Muscle of arm (tissue), 14 donors: Measurements from ENCODE around the gene CLEC3A. TPM values are rescaled to one million over a fixed set of nuclear protein-coding genes. Genes with fewer than 3 reads are reported as not detected.
A peak's percentile ranks its signal among the peaks of the same experiment; 100 is the strongest.
"Not testable (repeated sequence)": the region's sequence is repeated elsewhere in the genome, so short reads cannot be mapped to it uniquely, and the experiment has no call there.

Source experiments
- DNase-seq: peaks from one replicate; pipeline ENCODE4 v3.0.0-alpha.2; 2013
- long read RNA-seq, 11 donors: transcript quantifications; one replicate each; lab custom pipeline, GENCODE V29; 2026
- polyA plus RNA-seq, 12 donors: library from polyadenylated mRNA; unstranded; fragments of 120-200 nt; gene quantifications; one replicate each; pipeline ENCODE4 v1.2.1, GENCODE V29; 2013; ENCODE audit not compliant: insufficient read length in 12 of 12

The CLEC3A gene, protein sequence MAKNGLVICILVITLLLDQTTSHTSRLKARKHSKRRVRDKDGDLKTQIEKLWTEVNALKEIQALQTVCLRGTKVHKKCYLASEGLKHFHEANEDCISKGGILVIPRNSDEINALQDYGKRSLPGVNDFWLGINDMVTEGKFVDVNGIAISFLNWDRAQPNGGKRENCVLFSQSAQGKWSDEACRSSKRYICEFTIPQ
- polyA plus RNA-seq = under 1 TPM in 1 of 12 donors, not detected in 11; 0.08 TPM
- long read RNA-seq, donor 1 = 0 reads
- long read RNA-seq, donor 2 = 0 reads
- long read RNA-seq, donor 3 = 0 reads
- long read RNA-seq, donor 4 = 0 reads
- long read RNA-seq, donor 5 = 0 reads
- long read RNA-seq, donor 6 = 0 reads
- long read RNA-seq, donor 7 = 0 reads
- long read RNA-seq, donor 8 = 0 reads
- long read RNA-seq, donor 9 = 0 reads
- long read RNA-seq, donor 10 = 0 reads
- long read RNA-seq, donor 11 = 0 reads

DNA sequence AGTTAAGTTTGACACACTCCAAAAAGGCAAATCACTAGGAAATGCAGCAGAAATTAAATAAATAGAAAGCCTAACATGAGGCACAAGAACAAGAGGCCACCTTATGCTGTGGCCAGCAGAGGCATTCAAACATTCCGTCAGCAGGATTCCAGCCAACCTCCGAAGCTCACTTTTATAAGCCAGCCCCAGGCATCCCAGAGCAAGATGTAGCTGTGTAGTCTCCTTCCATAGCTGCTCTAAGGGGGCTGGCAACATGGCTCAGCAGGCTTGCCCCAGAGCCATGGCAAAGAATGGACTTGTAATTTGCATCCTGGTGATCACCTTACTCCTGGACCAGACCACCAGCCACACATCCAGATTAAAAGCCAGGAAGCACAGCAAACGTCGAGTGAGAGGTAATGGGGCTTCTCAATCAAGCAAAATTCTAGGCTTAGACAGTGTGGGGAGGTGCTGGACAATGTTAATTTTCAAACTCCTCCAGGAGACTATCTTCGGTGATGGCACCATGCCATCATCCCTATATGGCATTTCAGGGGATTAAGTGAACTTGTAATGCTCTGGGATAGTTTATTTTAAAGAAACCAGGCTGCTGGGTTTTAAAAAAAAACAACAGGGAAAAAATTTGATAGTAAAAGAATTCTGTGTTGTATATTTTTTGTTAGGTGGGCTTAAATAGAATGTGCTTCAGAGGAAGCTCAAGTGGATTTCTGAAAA lies at the start of gene CLEC3A:
Gene CLEC3A (plus strand): TSS at position 202 of the 714 bp plus-strand sequence. CDS start 79 bp downstream, at position 281.
- DNase-seq = no peak

DNA sequence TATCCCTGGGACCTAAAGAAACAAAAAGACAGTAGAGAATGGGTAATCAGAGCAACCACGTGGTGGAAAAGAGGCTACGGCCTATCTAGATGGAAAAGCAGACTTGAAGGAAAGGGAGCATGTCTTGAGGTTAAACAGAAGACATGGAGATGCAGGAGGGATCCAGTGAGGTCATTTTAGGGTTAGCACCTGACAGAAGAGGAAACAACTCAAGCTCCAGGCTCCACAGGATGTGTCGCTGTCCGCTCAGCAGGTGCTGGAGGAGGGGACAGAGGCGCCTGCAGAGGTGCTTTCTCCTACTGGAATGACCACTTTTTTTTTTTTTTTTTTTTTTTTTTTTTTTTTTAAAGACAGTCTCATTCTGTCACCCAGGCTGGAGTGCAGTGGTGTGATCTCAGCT lies 47.5 kb upstream of the CLEC3A start:
- DNase-seq = no peak

DNA sequence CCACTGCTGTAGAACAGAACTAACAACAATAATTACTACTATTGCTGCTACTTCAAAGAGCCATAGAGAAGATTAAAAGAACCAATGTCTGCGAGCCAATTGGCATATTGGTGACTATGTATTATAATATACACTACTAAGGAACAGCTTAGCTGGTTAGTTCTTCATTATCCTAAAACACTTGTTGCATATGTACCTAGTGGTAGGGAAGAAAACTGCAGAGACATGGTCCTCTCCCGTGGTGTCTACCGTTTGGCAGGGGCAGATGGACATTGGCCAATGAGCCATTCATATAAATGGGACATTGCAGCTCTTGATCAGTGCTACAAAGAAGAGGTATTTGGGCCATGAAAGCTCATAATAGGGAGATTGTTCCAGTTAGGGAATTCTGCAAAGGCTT lies 46.4 kb upstream of the CLEC3A start:
- no peak for DNase-seq

DNA sequence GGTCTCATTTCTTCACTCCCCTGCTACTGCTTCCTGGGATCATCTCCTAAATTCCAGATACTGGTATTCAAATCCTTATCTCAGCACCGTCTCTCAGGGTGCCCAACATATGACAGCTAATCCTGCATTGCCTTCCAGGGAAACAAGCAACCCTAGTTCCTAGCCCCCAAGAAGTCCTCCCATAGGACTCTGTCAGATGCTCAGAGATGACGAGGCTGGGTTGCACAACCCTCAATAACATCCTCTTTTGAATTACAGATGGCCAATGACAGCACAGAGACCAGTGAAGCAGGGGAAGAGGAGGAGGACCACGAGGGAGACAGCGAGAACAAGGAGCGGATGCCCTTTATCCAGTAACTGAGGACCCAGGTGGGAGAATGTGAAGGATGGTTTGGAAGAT lies 45.0 kb upstream of the CLEC3A start:
- DNase-seq = no peak

DNA sequence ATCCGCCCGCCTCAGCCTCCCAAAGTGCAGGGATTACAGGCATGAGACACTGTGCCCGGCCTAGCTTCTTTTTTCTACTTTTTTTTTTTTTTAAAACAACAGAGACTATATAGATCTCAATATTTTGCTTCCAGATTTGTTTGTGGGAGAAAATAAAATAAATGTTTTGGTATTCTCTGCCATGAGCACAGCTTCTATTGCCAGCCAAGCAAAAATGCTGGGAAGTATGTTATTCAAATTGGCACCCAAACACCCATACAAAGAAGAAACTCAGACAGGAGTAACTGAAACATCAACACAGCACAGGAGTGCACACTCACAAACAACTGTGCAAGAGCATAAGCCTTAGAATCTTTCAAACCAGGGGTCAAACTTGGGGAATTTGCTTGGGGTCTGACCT lies 37.2 kb upstream of the CLEC3A start:
- DNase-seq = no peak

DNA sequence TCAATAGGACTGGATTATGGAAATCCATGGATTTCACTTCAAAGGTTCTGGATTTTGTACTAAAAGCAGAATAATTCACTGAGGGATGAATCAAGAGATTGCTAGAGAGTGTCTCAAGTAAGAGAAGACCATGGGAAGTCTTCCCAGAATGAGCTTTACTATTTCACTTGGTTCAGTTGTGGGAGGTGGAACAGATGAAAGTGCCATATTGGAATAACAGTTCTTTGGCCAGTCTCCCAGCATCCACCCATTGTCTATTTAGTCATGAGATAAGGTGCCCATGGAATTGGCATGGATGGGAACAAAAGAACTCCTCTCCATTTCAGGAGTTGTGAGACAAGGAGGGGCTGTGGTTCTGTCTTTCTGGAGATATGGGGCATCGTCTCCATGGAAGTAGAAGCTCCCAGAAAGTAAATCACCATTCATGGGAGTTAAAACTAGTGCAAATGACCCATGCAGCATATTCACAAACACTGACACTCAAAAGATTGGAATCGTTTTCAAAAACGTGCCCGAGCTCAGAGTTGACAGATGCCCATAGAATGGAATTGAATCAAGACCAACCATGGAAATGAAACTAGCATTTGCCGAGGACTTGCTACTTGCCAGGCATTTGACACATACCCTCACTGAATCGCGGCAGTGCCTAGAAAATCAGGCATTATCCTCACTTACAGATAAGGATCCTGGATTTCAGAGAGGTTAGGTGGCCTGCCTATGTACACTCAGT lies 36.2 kb upstream of the CLEC3A start:
- DNase-seq = no peak

DNA sequence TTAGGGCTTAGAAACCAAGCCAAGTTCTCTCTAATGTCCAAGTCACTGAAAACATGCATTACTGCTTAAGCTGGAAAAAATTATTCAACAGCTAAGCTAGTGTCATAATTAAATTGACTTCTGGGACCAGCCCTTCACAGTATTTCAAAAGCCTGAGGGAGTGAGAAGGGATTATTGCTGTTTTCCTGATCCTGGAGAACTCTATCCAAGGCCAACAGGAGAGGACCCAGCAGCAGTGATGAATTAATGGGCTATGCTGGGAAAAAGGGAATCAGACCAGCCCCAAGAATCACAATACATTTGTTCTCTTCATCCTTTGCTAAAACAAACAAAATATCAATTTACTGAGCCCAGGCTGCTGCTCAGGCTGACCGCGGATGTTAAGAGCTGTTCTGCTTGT lies 34.5 kb upstream of the CLEC3A start:
- peak; percentile 64 for DNase-seq

DNA sequence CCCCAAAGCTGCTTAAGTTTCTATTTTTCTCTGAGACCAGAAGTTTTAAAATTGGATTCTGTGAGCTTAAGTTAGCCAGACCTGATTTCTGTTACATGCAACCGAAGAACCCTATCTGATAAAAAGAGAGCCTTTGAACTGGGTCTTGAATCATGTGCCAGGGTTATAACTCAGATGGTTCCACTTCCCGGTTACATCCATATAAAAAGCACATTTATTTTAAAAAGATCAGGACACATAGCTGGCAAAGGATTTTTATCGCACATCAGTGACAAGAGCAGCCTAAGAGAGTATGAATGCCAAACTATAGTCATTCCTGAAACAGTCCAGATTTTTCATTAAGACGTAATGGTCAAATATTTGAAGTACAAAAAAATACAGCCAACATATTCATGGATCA lies 32.5 kb upstream of the CLEC3A start:
- DNase-seq = no peak

DNA sequence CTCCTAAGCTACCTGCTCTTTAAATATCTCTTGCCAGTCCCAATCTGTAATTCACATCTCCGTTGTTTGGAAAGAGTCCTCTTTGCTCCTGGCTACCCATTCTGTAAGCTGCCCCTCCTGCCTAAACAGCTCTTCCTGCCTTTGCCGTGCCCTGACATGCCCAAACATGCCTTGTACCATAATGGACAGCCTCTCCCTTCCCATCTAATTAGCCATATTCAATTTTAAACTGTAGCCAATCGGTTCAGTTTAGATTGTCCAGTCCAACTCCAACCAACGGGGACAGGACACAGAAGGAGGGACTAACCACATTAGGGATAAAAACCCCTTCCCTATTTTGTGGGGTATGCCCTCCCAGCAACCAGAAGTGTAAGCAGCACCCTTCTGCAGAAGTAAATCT lies 30.6 kb upstream of the CLEC3A start:
- no peak for DNase-seq

DNA sequence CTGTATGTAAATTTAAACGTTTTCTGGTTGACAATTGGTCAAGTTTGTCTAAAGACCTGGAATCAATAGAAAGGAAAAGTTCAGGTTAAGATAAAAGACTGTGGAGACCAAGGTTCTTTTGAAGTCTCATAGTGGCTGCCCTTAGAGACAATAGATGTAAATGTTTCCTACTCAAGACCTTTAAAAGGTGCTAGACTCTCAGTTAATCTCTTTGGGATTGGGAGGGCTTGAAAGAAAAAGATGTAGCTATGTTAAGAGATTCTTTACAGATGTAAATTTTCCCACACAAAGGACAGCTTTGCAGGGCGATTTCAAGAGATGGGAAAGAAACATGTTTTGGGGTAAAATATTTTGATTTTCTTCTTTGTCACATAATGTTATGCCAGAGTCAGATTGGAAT lies 30.0 kb upstream of the CLEC3A start:
- DNase-seq = not testable (repeated sequence)

DNA sequence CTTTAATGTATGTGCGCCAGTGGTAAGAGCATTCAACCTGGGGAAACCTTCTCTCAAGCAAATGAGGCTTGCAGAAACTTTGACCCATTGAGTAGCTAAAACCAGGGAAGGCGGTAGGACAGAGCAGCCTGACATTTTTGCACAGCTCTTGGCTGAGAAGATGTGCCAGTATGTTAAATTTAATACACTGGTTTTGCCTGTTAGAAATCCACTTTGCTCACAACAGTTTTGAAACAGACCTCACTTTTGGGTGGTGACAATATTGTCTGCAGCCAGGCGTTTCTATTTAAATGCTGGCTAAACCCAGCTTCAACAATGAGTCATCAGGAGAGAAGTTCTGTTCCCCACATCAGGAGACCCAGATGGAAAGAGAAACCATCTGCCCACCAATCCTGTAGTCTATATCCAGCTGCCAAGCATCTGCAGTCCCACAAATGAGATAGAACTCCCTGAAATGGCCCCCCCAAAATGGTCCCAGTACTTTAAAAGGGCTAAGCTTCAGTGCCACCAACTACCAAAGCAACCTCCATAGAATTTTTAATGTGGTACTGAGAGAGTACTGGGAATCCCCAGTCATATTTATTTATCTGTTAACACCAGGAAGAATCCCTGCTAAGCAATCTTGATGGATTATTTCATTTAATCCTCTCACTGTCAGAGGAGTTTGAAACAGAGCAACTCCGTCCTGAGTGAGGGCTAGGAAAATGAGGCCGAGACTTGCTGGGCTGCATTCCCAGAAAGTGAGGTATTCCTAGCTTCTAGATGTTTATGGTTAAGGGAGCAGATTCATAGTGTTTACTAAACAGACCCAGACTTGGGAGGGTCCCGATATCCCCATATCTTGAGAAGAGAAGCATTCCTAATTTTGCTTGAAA lies 29.0 kb upstream of the CLEC3A start:
- DNase-seq = peak; percentile 83

DNA sequence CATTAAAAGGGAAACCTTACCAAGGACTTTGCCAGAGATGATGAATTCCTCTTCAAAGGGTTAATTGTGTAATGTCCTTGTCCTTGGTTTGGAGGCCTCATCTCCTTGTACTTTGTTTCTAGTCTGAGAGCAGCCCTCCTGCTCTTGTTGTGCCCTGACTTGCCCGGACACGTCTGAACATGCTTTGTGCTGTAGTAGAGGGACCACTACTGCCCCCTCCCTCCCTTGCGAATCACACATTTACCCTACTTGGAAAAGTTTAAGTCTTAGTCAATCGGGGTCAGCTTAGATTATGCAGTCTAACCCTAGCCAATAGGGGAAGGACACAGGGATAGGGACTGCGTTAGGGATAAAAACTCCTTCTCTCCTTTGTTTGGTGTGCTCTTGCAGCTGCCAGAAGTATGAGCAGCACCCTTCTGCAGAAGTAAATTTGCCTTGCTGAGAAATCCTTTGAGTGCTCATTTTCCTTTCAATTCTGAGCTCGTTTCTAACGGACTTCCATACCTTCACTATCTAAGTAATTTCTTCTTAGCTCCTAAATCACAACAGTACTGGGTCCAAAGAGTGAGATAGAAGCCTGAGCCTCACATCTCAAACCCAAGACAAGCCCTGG lies 26.4 kb upstream of the CLEC3A start:
- no peak for DNase-seq

DNA sequence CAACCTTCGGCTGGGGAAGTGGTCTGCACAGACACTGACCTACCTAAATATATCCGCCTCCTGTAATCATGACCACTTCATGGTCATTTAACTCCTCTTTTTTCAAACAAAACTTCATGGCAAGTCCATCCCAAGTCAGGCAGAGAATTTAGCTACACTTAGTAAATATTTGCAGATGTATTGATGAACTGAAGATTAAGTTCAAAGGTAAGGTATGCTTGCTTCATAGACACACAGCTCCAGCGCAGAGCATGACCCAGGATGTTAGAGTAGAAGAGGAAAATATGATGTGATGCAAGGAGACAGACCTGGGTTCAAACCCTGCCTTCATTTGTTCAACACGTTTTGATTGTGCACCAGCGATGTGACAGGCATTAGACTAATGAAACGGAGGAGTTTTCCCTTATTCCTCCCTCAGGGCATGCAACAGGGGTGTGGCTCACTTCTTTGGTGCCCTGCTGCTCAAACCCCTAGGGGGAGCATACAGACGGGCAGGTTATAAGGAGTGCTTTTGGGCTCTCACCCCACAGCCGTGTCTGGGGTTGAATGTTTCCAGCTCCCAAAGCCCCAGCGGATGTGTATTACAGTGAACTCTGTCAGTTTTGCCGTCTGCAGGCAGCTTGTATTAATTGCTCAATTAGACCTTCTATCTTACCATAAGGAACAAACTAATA lies 23.9 kb upstream of the CLEC3A start:
- no peak for DNase-seq

DNA sequence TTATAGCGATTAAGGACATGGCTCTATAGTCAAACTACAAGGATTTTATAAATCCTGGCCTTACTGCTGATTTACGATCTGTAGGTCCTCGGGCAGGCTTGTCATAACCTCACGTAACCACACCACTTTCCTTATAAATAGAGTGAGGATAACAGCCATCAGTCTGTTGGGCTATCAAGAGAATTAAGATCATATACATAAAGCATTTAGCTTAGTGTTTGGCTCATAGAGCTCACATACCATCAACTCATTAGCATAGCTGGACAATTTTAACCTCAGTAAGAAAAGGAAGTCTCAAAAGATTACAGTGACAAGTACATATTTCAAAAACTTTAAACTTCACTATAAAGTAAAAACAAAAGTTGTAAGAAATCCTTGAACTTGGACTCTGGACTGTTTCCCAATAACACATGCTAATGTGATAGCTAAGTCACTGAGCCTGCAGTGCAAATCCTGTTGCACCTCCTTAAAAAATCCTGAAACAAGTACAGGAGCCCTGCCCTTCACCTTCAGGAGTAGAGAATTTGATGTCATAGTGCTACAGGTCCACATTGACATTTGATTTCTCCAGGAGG lies 20.8 kb upstream of the CLEC3A start:
- DNase-seq = no peak

DNA sequence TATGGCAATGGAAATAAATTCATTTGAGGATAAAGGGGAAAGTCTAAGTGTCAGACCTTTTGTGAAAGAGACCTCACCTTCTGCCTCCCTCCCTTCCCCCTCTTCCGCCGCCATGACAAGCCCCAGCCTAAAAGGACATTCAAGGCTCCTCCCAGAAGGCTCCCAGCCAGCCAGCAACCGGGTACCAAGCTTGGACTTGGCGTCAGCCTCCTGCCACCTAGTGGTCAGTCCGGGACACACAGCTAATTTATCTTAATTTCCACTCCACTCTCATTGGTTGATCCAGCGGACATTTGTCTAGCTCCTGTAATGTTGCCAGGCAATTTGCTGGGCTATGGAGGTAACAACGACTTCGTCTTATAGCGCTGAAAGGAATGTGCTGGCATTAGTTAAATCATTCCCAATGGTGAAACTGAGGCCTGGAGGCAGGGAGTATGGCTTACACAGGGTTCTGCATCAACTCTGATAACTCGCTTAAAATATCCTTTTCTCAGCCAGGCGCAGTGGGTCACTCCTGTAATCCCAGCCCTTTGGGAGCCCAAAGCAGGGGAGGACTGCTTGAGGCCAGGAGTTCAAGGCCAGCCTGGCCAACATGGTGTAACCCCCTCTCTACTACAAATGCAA lies 19.3 kb upstream of the CLEC3A start:
- DNase-seq = peak; percentile 79

DNA sequence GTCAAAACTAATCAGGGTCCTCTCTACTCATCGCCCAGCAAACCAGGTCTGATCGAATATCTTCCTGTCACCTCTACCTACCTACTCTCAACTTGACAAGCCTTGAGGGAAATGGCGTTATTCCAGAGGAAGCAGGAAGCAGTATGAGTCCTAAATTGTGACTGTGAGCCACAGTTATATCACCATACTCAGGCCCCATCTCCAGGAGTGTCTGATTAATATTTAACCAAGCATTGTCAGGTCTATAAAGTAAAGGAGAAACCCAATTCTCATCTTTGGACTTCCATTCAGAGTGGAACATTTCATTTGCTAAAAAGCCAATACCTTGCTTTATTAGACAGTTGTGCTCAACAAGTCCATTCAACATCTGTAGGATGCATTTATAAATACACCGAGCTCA lies 17.8 kb upstream of the CLEC3A start:
- DNase-seq = no peak

DNA sequence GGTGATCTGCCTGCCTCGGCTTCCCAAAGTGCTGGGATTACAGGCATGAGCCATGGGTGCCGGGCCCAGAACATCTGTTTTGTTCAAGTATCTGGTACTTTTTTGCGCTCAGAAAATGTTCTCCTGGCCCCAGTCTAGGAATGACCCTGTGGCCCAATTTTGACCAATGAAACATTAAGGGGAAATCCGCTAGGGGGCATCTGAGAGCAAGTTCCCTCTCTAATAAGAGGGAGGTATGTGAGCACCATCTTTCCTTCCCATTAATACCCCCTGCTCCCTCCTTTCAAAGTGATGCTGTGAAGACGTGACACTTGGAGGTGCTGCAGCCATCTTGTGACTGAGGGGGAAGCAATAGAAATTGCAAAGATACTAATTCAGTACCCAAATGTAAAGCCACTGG lies 16.5 kb upstream of the CLEC3A start:
- no peak for DNase-seq

DNA sequence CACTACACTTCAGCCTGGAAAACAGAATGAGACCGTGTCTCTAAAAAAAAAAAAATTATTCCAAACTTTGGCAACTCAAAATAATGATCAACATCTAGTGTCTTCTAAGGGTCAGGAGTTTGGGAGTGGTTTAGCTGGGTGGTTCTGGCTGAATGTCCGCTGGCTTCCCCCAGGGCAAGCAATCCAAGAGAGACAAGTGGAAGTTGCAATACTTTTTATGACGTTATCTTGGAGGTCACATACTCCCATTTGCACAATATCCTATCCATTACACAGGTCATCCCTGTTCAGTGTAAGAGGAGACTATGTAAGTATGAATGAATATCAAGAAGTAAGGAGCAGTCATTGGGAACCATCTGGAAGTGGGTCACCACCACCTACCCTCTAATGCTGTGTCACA lies 15.2 kb upstream of the CLEC3A start:
- DNase-seq = no peak

DNA sequence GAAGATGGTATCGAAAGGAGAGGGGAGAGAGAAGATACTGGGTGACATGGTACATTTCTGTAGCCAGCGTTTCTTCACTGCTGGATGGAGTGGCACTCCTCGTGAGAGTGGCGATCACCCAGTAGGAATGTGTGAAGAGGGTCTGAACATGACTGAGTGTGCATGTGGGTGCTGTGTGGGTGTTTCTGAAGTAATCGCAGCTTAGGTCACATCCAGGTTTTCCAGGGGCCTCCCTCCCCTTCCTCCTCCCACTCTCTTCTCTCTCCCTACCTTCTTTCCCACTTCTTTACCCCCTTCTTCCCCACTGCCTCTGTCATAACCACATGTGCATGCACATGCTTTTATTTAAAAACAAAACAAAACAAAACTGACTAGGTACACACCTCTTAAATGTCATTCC lies 1.8 kb downstream of the CLEC3A start:
- no peak for DNase-seq

DNA sequence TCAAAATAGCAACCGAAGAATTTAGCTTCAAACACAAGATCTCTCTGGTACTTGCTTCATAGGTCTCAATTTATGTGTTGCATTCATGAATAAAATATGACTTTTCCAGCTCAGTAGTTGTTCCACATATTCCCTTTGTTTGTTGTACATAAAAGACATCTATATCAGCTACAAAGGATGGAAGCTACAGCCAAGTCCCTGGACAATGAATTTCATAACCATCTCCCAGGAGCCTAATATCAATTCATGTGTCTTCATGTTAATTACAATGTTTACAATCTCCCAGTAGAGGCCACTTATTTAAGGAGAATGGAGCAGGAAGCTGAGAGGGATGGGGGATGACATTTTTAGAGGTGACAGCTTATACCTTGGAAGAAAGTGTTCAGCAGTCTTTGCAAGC lies 3.3 kb downstream of the CLEC3A start:
- no peak for DNase-seq
